ENCODE data around the gene CT47B1. TPM values are rescaled to one million over a fixed set of nuclear protein-coding genes. Genes with fewer than 3 reads are reported as not detected.
"Not testable (repeated sequence)": the region's sequence is repeated elsewhere in the genome, so short reads cannot be mapped to it uniquely, and the experiment has no call there.

The CT47B1 gene
- not detected in 2 replicates for total RNA-seq (2021)
- not detected for Bru-seq, nascent RNA
- BruChase-seq, experiment 1, labeled RNA remaining after a 2-hour chase = not detected
- not detected for BruChase-seq, experiment 2, labeled RNA remaining after a 6-hour chase
- long read RNA-seq = 0 reads

- POLR2A ChIA-PET (ENCODE audit: unreplicated experiment); DNase-seq; H3F3A ChIP-seq (ENCODE audit: insufficient read depth, low read depth); H3K4me1 ChIP-seq (replicated peaks; ENCODE audit: insufficient read depth); H3K79me2 ChIP-seq (ENCODE audit: low read depth); H3K9me2 ChIP-seq (ENCODE audit: insufficient read depth); H3K27me3 ChIP-seq (ENCODE audit: insufficient read depth, low read depth); BruUV-seq (replicated peaks); H3K4me3 ChIP-seq; CTCF ChIA-PET; intact Hi-C loops (cut with micrococcal nuclease; ENCODE audit: unreplicated experiment); H3K9me3 ChIP-seq (ENCODE audit: insufficient read depth, low read depth); H3K36me3 ChIP-seq (ENCODE audit: low read depth); H3K27ac ChIP-seq; H2AFZ ChIP-seq; H4K20me1 ChIP-seq (ENCODE audit: insufficient read depth); H3K4me2 ChIP-seq: not testable (repeated sequence)
Measured at GRCh38 chrX:120875766-120876165, at the start of gene CT47B1. CT47B1 (minus strand) TSS chrX:120875866; CDS start chrX:120875670, 196 bp downstream.

- Histone ChIP-seq H3K9me3 (ENCODE audit: insufficient read depth, low read depth) (no peaks in the 10 kb centered on the region), H2AFZ (no peak overlapping the region), H3K27ac (no peak overlapping the region), H3K4me3 (no peak overlapping the region), H3K4me2 (no peak overlapping the region), H3F3A (ENCODE audit: insufficient read depth, low read depth) (no peaks in the 10 kb centered on the region), H3K27me3 (ENCODE audit: insufficient read depth, low read depth) (no peaks in the 10 kb centered on the region), H3K36me3 (ENCODE audit: low read depth) (no peaks in the 10 kb centered on the region), H3K9me2 (ENCODE audit: insufficient read depth) (no peaks in the 10 kb centered on the region), H4K20me1 (ENCODE audit: insufficient read depth) (no peaks in the 10 kb centered on the region), H3K79me2 (ENCODE audit: low read depth) (no peaks in the 10 kb centered on the region), H3K4me1 (replicated peaks; ENCODE audit: insufficient read depth) (no peaks in the 10 kb centered on the region)
- TF ChIP-seq EZH2 (IDR thresholded peaks at IDR 0.05; ENCODE audit: low read depth) (no peak), CTCF (conservative IDR thresholded peaks at IDR 0.05) (no peak)
- no peak for DNase-seq
- ChIA-PET CTCF (no interaction called here), POLR2A (ENCODE audit: unreplicated experiment) (no interaction called here)
- intact Hi-C loops (cut with micrococcal nuclease; ENCODE audit: unreplicated experiment) = no loop called here
- no TSS peak for BruUV-seq (replicated peaks)
Measured at GRCh38 chrX:120874678-120875557, 748 bp downstream of the CT47B1 start.

GRCh38 chrX:120857240-120857639, 18.4 kb downstream of the CT47B1 start:
- H3K36me3 ChIP-seq (ENCODE audit: low read depth) = no peaks in the 10 kb centered on the region
- H3K27ac ChIP-seq = no peak overlapping the region
- TF ChIP-seq CTCF (conservative IDR thresholded peaks at IDR 0.05) (no peak), EZH2 (IDR thresholded peaks at IDR 0.05; ENCODE audit: low read depth) (no peak)
- no TSS peak for BruUV-seq (replicated peaks)
- no peak overlapping the region for H3K4me3 ChIP-seq
- no peaks in the 10 kb centered on the region; the same call in 1 of the 2 replicates for H3K9me3 ChIP-seq (ENCODE audit: insufficient read depth, low read depth)
- no peaks in the 10 kb centered on the region for H4K20me1 ChIP-seq (ENCODE audit: insufficient read depth)
- no peak overlapping the region for H3K4me2 ChIP-seq
- intact Hi-C loops (cut with micrococcal nuclease; ENCODE audit: unreplicated experiment) = no loop called here
- H3F3A ChIP-seq (ENCODE audit: insufficient read depth, low read depth) = no peaks in the 10 kb centered on the region
- H3K4me1 ChIP-seq (replicated peaks; ENCODE audit: insufficient read depth) = no peaks in the 10 kb centered on the region
- POLR2A ChIA-PET (ENCODE audit: unreplicated experiment) = no interaction called here
- no peak overlapping the region for H2AFZ ChIP-seq
- 0 out of 2 replicates have a peak, but pooled peaks cover under 1% of the 10 kb centered on the region for H3K27me3 ChIP-seq (ENCODE audit: insufficient read depth, low read depth)
- no peaks in the 10 kb centered on the region for H3K9me2 ChIP-seq (ENCODE audit: insufficient read depth)
- peak in 1 of 2 experiments; percentile 5 for DNase-seq
- H3K79me2 ChIP-seq (ENCODE audit: low read depth) = no peaks in the 10 kb centered on the region
- CTCF ChIA-PET = no interaction called here

Measured in PC-9 (cell line).